ENCODE measurements around the gene YTHDF1. TPM values are rescaled to one million over a fixed set of nuclear protein-coding genes. Genes with fewer than 3 reads are reported as not detected.

Gene YTHDF1
- total and polyA plus RNA-seq, 2 donors (not counting 1 experiment from before 2014, with no cell fraction given) = 16.3 to 25.9 TPM

DNA sequence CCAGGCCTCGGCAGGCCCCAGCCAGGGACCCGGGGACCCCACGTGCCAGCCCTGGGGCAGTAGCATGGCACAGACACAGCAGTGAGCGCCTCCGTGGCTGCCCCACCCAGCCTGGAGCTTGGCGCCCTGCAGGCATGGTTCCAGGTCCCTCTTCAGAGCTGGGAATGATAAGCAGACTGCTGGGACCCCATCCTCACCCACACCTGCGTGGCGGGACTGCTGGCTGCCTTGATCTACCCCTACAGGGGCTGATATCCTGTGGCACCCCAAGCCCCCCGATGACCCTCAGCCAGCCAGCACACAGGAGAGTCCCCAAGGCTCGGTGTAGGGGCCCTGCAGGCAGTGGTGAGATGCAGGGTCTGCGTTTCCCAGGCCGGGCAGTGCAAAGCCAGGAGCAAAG is 47.1 kb downstream of the YTHDF1 start:
- Histone ChIP-seq H3K4me1 (ENCODE audit: control insufficient read depth, extremely low read depth, insufficient read depth, low read length) (no peaks in the 10 kb centered on the region), H3K79me2 (ENCODE audit: control insufficient read depth, insufficient read depth, low read length) (no peaks in the 10 kb centered on the region), H3K9me3 (ENCODE audit: control insufficient read depth, insufficient read depth, low read depth, low read length) (no peaks in the 10 kb centered on the region), H3K4me3 (replicated peaks in 1 of 4; ENCODE audit: control extremely low read depth in 1 of 4, insufficient read depth in 1 of 4, low read depth in 3 of 4, low read length in 4 of 4) (no peak overlapping the region), H3K27ac (ENCODE audit: insufficient read depth, low read length) (no peak overlapping the region), H3K36me3 (ENCODE audit: control insufficient read depth, insufficient read depth, low read length) (no peaks in the 10 kb centered on the region), H4K20me1 (ENCODE audit: control insufficient read depth, extremely low read depth, insufficient read depth, low read length) (no peaks in the 10 kb centered on the region), H3K9ac (ENCODE audit: insufficient read depth, low read length) (no peak overlapping the region), H3K27me3 (ENCODE audit: control insufficient read depth, insufficient read depth, low read length) (peaks cover 12% of the 10 kb centered on the region), H3K4me2 (ENCODE audit: extremely low read depth, insufficient read depth, low read length) (no peak overlapping the region), H2AFZ (ENCODE audit: low read length) (no peak overlapping the region)
- no peak for TF ChIP-seq EZH2 (IDR thresholded peaks at IDR 0.05; ENCODE audit: low read length, missing control alignments)
- TF ChIP-seq, protein P1, sequence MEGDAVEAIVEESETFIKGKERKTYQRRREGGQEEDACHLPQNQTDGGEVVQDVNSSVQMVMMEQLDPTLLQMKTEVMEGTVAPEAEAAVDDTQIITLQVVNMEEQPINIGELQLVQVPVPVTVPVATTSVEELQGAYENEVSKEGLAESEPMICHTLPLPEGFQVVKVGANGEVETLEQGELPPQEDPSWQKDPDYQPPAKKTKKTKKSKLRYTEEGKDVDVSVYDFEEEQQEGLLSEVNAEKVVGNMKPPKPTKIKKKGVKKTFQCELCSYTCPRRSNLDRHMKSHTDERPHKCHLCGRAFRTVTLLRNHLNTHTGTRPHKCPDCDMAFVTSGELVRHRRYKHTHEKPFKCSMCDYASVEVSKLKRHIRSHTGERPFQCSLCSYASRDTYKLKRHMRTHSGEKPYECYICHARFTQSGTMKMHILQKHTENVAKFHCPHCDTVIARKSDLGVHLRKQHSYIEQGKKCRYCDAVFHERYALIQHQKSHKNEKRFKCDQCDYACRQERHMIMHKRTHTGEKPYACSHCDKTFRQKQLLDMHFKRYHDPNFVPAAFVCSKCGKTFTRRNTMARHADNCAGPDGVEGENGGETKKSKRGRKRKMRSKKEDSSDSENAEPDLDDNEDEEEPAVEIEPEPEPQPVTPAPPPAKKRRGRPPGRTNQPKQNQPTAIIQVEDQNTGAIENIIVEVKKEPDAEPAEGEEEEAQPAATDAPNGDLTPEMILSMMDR (conservative IDR thresholded peaks at IDR 0.05 in 1 of 2, IDR thresholded peaks at IDR 0.05 in 1 of 2; ENCODE audit: low read depth in 1 of 2, low read length in 2 of 2) = no peak
- DNase-seq (ENCODE audit: low read depth in 2 of 2) = no peak

DNA sequence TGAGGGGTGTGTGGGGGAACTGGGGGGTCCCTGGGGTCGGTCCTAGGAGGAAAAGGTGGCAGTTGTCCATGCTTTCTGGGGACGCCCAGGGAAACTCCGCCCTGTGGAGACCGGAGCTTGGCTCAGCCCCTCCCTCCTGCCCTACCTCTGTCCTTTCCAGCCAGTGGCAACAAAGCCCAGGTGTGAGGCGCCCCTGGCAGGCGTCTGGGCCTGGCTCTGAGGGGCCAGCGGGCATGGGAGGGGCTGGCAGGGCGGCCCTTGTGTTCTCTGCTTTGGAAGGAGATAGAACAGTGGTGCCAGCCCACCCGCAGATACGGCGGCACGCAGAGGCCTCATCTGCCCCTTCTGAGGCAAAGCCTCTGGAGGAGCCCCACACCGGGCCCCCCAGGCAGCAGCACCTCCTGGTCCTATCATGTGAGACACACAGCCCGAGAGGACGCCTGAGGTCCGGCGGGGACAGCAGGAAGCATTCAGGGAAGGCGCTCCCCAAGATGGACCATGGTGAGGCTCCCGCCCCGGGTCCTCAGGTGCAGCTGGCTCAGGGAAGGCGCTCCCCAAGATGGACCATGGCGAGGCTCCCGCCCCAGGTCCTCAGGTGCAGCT is 47.9 kb downstream of the YTHDF1 start:
- Histone ChIP-seq H4K20me1 (ENCODE audit: control insufficient read depth, extremely low read depth, insufficient read depth, low read length) (no peaks in the 10 kb centered on the region), H3K4me3 (replicated peaks in 1 of 4; ENCODE audit: control extremely low read depth in 1 of 4, insufficient read depth in 1 of 4, low read depth in 3 of 4, low read length in 4 of 4) (no peak overlapping the region), H3K9me3 (ENCODE audit: control insufficient read depth, insufficient read depth, low read depth, low read length) (no peaks in the 10 kb centered on the region), H3K4me2 (ENCODE audit: extremely low read depth, insufficient read depth, low read length) (no peak overlapping the region), H3K4me1 (ENCODE audit: control insufficient read depth, extremely low read depth, insufficient read depth, low read length) (no peaks in the 10 kb centered on the region), H3K9ac (ENCODE audit: insufficient read depth, low read length) (no peak overlapping the region), H3K27me3 (ENCODE audit: control insufficient read depth, insufficient read depth, low read length) (peaks cover 5% of the 10 kb centered on the region), H3K36me3 (ENCODE audit: control insufficient read depth, insufficient read depth, low read length) (no peaks in the 10 kb centered on the region), H3K79me2 (ENCODE audit: control insufficient read depth, insufficient read depth, low read length) (no peaks in the 10 kb centered on the region), H2AFZ (ENCODE audit: low read length) (no peak overlapping the region), H3K27ac (ENCODE audit: insufficient read depth, low read length) (no peak overlapping the region)
- DNase-seq (ENCODE audit: low read depth in 2 of 2) = no peak
- TF ChIP-seq, protein P1 (conservative IDR thresholded peaks at IDR 0.05 in 1 of 2, IDR thresholded peaks at IDR 0.05 in 1 of 2; ENCODE audit: low read depth in 1 of 2, low read length in 2 of 2) = no peak
- TF ChIP-seq EZH2 (IDR thresholded peaks at IDR 0.05; ENCODE audit: low read length, missing control alignments) = no peak

DNA sequence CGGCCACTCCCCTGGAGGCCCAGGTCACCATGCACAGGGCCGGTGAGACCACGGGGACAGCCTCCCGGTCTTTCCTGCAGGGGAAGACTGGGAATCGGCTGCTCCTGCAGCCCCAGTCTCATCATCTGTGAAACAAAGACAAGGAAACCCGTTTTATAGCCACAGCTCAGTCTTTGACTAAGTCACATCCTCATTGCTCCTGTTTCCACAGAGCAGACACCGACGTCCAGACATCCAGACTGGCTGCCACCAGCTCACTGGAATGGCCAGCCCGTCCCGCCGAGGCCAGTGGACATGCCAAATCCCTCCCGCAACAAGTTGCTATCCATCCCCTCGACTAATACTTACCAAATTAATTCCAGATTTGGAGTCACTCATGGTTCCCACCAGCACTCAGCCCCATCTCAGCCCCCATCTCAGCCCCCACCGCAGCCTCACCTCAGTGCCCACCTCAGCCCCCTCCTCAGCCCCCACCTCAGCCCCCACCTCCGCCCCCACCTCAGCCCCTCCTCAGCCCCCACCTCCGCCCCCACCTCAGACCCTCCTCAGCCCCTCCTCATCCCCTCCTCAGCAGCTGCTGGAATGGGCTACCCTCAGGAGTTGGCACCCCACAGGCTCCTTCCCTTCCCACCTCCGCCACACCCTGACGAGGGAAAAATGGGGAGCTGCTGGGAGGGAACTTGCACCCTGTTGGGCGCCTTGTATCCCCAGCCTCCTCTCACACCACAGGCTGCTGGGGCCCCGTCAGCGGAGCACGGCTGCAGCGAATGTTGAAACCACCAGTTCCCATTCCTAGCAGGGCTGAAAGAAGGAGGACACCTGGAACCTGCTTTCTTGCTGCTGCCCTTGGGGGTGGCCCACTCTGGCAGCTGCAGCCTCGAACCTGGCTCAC is 48.7 kb downstream of the YTHDF1 start:
- Histone ChIP-seq H2AFZ (ENCODE audit: low read length) (no peak overlapping the region), H3K27ac (ENCODE audit: insufficient read depth, low read length) (no peak overlapping the region), H3K27me3 (ENCODE audit: control insufficient read depth, insufficient read depth, low read length) (peaks cover 5% of the 10 kb centered on the region), H3K4me3 (replicated peaks in 1 of 4; ENCODE audit: control extremely low read depth in 1 of 4, insufficient read depth in 1 of 4, low read depth in 3 of 4, low read length in 4 of 4) (no peak overlapping the region), H3K4me2 (ENCODE audit: extremely low read depth, insufficient read depth, low read length) (no peak overlapping the region), H4K20me1 (ENCODE audit: control insufficient read depth, extremely low read depth, insufficient read depth, low read length) (no peaks in the 10 kb centered on the region), H3K9me3 (ENCODE audit: control insufficient read depth, insufficient read depth, low read depth, low read length) (no peaks in the 10 kb centered on the region), H3K9ac (ENCODE audit: insufficient read depth, low read length) (no peak overlapping the region), H3K36me3 (ENCODE audit: control insufficient read depth, insufficient read depth, low read length) (no peaks in the 10 kb centered on the region), H3K79me2 (ENCODE audit: control insufficient read depth, insufficient read depth, low read length) (no peaks in the 10 kb centered on the region), H3K4me1 (ENCODE audit: control insufficient read depth, extremely low read depth, insufficient read depth, low read length) (no peaks in the 10 kb centered on the region)
- TF ChIP-seq, protein P1 (conservative IDR thresholded peaks at IDR 0.05 in 1 of 2, IDR thresholded peaks at IDR 0.05 in 1 of 2; ENCODE audit: low read depth in 1 of 2, low read length in 2 of 2) = no peak
- TF ChIP-seq EZH2 (IDR thresholded peaks at IDR 0.05; ENCODE audit: low read length, missing control alignments) = no peak
- no peak for DNase-seq (ENCODE audit: low read depth in 2 of 2)

All from fibroblast of lung (primary cell).